BLaER1 (cell line): ENCODE results near the gene PTPN1.

ENCODE experiments used
- H3K27ac ChIP-seq: shearing (Covaris generic); formaldehyde crosslinking; 2 replicates; pipeline ENCODE4 v1.8.1; 2022
- H3K27me3 ChIP-seq: shearing (Covaris generic); formaldehyde crosslinking; 2 replicates; pipeline ENCODE4 v1.8.1; 2022
- H3K36me3 ChIP-seq: shearing (Covaris generic); formaldehyde crosslinking; 2 replicates; pipeline ENCODE4 v1.8.1; 2022
- H3K4me1 ChIP-seq: shearing (Covaris generic); formaldehyde crosslinking; 2 replicates; pipeline ENCODE4 v1.8.1; 2022
- H3K4me2 ChIP-seq: shearing (Covaris generic); formaldehyde crosslinking; 2 replicates; pipeline ENCODE4 v1.8.1; 2022
- H3K4me3 ChIP-seq: shearing (Covaris generic); formaldehyde crosslinking; 2 replicates; pipeline ENCODE4 v1.8.1; 2022
- H3K9ac ChIP-seq: shearing (Covaris generic); formaldehyde crosslinking; 2 replicates; pipeline ENCODE4 v1.8.1; 2022
- H3K9me3 ChIP-seq: shearing (Covaris generic); formaldehyde crosslinking; 2 replicates; pipeline ENCODE4 v1.8.1; 2022
- H4K20me1 ChIP-seq: shearing (Covaris generic); formaldehyde crosslinking; 2 replicates; pipeline ENCODE4 v1.8.1; 2022
- Cebpa-rat ChIP-seq: shearing (Covaris generic); IDR thresholded peaks from 2 replicates; pipeline ENCODE4 v1.8.1; 2022

PTPN1 gene

DNA sequence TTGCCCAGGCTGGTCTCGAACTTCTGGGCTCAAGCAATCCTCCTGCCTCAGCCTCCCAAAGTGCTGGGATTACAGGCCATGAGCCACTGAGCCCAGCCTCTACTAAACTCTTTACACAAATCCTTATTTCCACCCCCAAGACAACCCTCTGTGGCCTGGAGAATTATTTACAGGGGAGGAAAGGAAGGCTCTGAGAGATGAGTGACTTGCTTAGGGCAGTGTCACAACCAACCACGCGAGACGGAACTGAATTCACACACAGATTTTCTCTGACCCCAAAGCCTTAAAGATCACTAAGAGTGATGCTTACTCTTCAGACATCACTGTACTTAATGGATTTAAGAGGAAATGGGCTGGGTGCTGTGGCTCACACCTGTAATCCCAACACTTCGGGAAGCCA, 95.0 kb downstream of the PTPN1 start:
- peaks cover 32% of the 10 kb centered on the region for H3K4me1 ChIP-seq
- no peaks in the 10 kb centered on the region for H3K9me3 ChIP-seq
- H3K4me3 ChIP-seq = no peak overlapping the region
- no peak overlapping the region for H3K9ac ChIP-seq
- no peaks in the 10 kb centered on the region for H3K27me3 ChIP-seq
- H4K20me1 ChIP-seq = no peaks in the 10 kb centered on the region
- H3K27ac ChIP-seq = no peak overlapping the region
- no peak overlapping the region for H3K4me2 ChIP-seq
- H3K36me3 ChIP-seq = no peaks in the 10 kb centered on the region
- TF ChIP-seq Cebpa-rat = no peak

DNA sequence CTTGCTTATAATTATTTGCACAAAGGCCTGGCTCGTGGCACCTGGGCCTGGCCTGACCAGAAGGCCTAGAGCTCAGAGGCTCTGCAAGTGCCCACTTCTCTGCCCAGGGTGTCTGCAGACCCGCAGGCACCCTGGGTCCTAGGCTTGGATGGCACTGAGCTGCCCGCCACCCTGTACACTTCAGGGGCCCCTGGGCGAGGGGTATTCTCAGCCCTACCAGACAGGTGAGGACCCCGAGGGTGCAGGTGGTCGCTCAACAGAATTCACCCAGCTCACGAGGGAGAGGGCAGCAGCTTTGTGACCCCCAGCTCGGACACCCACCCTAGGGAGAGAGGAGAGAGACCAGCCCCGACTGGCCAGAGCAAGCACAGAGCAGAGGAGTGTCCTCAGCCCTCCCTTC, 97.3 kb downstream of the PTPN1 start:
- H4K20me1 ChIP-seq = no peaks in the 10 kb centered on the region
- no peak overlapping the region for H3K4me2 ChIP-seq
- H3K4me1 ChIP-seq = peaks cover 11% of the 10 kb centered on the region
- no peak overlapping the region for H3K27ac ChIP-seq
- no peak for TF ChIP-seq Cebpa-rat
- H3K4me3 ChIP-seq = no peak overlapping the region
- no peak overlapping the region for H3K9ac ChIP-seq
- H3K9me3 ChIP-seq = no peaks in the 10 kb centered on the region
- H3K36me3 ChIP-seq = no peaks in the 10 kb centered on the region
- H3K27me3 ChIP-seq = no peaks in the 10 kb centered on the region

DNA sequence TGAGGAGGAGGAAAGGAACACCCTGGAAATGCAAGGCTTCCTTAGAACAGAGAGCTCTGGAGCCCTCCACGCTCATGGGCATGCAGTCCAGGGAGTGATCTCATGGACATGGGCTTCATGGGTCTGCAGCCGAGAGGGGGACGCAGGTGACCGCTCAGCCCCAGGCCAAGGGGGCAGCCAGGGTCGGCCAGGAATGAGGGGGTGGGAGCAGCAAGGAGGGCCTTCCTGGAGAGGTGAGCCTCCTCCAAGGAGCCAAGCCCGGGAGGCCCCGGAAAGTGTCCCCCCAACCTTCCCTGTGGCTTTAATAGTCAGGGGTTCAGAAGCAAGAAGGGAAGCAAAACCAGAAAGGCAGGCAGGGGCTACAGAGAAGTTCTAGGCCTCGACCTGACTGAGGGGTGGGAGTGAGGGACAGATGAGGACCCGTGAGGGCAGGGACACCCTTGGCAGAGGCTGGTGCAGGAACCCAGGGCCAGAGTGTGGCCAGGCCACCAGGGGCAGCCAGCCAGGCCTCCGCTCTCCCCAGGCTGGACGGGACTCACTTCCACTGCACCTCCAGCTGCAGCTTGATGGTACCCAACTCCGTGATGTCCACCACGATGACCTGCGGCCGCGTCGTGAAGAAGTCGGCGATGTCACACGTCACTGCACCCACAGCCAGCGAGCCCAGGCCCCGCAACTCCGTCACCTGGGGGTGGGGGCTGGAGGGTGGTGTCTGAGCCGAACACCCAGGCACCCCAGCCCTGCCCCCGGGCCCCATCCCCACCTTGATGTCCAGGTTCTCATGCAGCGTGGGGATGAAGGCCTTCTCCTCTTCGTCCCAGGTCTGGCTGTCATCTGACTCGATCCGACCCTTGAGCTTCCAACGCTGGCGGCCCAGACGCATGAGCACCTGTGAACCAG, 97.9 kb downstream of the PTPN1 start:
- Histone ChIP-seq H3K27ac (no peak overlapping the region), H3K36me3 (no peaks in the 10 kb centered on the region), H3K9me3 (no peaks in the 10 kb centered on the region), H4K20me1 (no peaks in the 10 kb centered on the region), H3K4me1 (peaks cover 4% of the 10 kb centered on the region), H3K9ac (no peak overlapping the region), H3K4me3 (no peak overlapping the region), H3K27me3 (no peaks in the 10 kb centered on the region), H3K4me2 (no peak overlapping the region)
- no peak for TF ChIP-seq Cebpa-rat

DNA sequence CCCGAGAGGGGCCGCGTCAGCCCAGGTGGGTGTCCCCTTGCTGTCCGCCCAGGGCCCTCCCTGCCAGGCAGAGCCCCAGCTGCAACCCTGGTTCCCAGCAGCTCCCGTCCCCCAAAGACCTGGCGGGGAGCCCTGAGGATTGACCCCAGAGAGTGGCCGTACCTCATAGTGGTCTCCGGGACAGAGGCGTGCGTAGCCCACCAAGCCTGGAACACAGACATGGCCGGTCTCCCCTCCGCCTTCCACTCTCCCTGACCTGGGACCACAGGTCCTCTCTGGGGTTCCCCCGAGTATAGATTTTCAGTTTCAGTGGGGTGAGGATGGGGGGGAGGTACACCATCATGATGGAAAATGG, 98.5 kb downstream of the PTPN1 start:
- Histone ChIP-seq H3K4me1 (no peaks in the 10 kb centered on the region), H3K27ac (no peak overlapping the region), H3K27me3 (no peaks in the 10 kb centered on the region), H4K20me1 (no peaks in the 10 kb centered on the region), H3K9ac (no peak overlapping the region), H3K4me3 (no peak overlapping the region), H3K9me3 (no peaks in the 10 kb centered on the region), H3K4me2 (no peak overlapping the region), H3K36me3 (no peaks in the 10 kb centered on the region)
- TF ChIP-seq Cebpa-rat = no peak

DNA sequence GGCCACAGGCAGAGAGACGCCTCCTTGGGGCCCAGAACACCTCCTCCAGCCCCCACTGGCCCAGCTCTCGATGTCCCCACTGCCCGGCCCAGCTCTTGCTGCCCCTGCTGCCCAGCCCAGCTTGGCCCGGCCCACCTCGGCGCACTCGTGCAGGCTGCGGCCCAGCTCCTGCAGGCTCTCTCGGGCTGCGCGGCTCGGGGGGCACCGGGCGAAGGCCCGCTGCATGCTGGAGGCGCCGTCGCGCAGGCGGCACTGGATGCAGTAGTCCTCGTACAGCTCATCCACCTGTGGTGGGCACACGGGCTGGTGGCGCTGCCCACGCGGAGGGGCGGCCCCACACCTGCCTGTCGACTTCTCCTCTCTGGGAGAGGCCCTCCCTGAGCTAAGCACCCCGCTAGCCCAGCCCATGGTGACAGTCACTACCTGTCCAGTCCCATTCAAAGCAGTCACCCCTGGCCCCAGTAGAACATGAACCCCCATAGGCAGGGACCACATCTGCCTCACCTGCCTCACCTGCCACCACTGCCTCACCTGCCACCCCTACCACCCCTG, 99.3 kb downstream of the PTPN1 start:
- Histone ChIP-seq H3K4me2 (no peak overlapping the region), H3K27ac (no peak overlapping the region), H3K36me3 (no peaks in the 10 kb centered on the region), H3K9me3 (no peaks in the 10 kb centered on the region), H3K4me1 (no peaks in the 10 kb centered on the region), H4K20me1 (no peaks in the 10 kb centered on the region), H3K27me3 (no peaks in the 10 kb centered on the region), H3K9ac (no peak overlapping the region), H3K4me3 (no peak overlapping the region)
- no peak for TF ChIP-seq Cebpa-rat

DNA sequence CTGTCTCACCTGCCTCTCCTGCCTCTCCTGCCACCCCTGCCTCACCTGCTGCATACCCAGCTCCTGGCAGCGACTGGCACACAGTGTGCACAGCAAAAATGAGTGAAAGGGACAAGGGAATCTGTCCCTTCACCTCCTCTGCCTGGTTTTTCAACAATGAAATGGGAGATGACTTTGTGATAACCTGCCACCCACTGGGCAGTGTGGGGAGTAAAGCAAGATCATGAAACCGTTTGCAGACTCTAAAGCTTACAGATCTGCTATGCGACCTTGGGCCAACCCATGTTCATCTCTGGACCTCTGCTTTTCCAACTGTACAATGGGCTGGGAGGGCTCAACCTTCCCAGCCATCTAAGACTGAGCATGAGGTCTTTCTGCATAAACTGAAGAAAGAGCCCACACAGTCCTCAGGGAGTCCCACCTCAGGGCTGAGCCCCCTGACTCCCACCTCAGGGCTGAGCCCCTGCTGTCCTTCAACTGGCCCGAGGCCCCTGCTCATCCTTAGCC, 100.1 kb downstream of the PTPN1 start:
- no peaks in the 10 kb centered on the region for H3K27me3 ChIP-seq
- no peaks in the 10 kb centered on the region for H3K4me1 ChIP-seq
- no peak overlapping the region for H3K4me2 ChIP-seq
- H4K20me1 ChIP-seq = no peaks in the 10 kb centered on the region
- no peak overlapping the region for H3K27ac ChIP-seq
- no peak for TF ChIP-seq Cebpa-rat
- H3K9me3 ChIP-seq = no peaks in the 10 kb centered on the region
- no peak overlapping the region for H3K4me3 ChIP-seq
- H3K36me3 ChIP-seq = no peaks in the 10 kb centered on the region
- no peak overlapping the region for H3K9ac ChIP-seq

DNA sequence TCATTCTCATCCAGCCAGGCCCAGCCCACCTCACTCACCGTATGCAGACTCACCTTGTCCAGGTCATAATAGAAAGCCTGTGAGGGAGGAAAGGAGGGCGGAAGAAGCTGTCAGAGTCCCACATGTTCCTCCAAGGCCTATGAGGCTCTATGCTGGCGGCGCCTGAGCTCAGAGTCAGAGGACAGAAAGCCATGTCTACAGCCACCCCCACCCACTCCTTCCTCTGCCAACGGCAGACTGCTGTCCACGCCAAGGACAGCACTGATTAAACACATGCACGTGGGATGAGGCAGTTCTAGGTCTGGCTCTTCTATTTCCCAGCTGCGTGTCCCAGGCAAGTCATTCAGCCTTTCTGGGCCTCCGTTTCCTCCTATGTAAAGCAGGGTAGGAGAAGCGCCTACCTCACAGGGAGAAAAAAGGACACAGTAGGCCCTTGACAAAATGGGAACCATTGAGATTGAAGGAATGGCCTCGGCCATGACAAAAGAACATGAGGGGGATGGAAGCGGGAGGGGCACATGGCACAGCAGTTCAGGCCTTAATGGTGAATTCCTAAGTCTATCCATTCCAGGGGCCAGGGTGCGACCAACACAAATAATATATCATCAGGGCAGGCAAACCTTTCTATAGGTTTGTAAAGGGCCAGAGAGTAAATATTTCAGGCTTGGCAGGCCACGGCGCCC, 101.1 kb downstream of the PTPN1 start:
- Histone ChIP-seq H3K4me3 (no peak overlapping the region), H3K4me2 (no peak overlapping the region), H3K4me1 (no peaks in the 10 kb centered on the region), H3K27ac (no peak overlapping the region), H3K36me3 (no peaks in the 10 kb centered on the region), H3K9ac (no peak overlapping the region), H3K27me3 (no peaks in the 10 kb centered on the region), H4K20me1 (no peaks in the 10 kb centered on the region), H3K9me3 (no peaks in the 10 kb centered on the region)
- no peak for TF ChIP-seq Cebpa-rat

DNA sequence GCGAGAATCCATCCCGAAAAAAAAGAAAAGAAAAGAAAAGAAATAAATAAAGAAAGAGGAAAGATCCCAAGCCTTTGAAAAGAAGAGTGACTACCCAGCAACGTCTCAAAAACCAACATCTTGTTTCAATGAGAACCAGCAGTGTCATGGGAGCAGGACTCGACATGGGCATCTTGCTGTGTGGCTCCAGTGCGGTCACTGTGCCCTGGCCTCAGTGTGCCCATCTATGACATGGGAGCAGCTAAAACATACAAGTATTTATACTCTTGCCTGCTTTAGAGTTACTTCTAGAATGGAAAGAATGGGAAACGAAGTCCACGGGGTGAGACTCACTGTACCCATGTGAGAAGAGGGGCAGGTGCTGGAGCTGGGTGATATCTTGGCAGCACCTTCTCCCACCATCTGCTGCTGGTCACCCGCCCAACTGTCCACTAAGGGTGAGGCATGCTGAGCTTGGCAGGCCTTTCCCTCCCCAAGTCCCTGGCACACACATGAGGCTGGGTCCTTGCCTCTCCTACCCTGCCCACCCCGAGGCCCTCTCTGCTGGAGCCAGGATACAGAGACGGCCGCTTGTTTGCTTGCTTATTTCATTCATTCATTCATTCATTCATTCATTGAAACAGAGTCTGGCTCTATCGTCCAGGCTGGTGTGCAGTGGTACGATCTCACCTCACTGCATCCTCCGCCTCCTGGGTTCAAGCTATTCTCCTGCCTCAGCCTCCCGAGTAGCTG, 103.4 kb downstream of the PTPN1 start:
- Histone ChIP-seq H3K4me3 (no peak overlapping the region), H3K27me3 (no peaks in the 10 kb centered on the region), H3K4me2 (no peak overlapping the region), H3K9me3 (no peaks in the 10 kb centered on the region), H3K27ac (no peak overlapping the region), H4K20me1 (no peaks in the 10 kb centered on the region), H3K4me1 (no peaks in the 10 kb centered on the region), H3K36me3 (no peaks in the 10 kb centered on the region), H3K9ac (no peak overlapping the region)
- TF ChIP-seq Cebpa-rat = no peak

DNA sequence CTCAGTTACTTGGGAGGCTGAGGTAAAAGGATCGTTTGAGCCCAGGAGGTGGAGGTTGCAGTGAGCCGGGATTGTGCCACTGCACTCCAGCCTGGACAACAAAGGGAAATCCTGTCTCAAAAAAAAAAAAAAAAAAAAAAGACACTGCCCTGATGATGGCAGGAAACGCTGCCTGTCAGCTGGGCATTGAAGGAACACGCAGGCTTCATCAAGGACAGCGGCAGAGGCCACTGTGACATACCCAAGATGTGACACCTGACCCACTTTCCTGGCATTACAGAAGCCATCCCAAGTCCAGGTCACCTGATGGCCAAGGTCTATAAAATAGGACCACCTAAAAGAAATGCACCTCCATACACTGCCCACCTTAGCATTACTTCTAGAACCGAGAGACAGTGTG, 105.2 kb downstream of the PTPN1 start:
- Histone ChIP-seq H3K4me3 (no peak overlapping the region), H3K4me1 (no peaks in the 10 kb centered on the region), H4K20me1 (no peaks in the 10 kb centered on the region), H3K4me2 (no peak overlapping the region), H3K9ac (no peak overlapping the region), H3K27ac (no peak overlapping the region), H3K27me3 (no peaks in the 10 kb centered on the region), H3K9me3 (peaks cover 2% of the 10 kb centered on the region; the same call in 1 of the 2 replicates), H3K36me3 (no peaks in the 10 kb centered on the region)
- TF ChIP-seq Cebpa-rat = no peak
